ENCODE data around the gene STXBP6.

The STXBP6 gene

DNA sequence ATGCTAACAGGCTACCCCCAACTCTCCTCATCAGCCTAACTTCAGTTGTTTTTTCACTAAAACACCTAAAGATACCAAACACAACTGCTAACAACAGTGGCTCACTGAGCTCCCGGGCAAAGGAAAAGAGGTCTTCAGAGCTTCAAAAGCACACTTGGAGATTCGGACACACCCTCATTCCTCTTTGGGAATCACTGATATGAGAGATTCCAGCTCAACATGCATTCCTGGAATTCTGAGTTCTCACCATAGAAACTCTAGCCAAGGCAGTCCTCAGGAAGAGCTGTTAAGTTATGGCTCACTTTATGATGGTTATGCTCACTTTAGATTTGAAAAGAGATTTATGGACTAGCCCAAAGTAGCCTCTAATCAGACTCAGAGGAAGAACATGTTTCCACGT, 40.1 kb downstream of the STXBP6 start:
- Mint-ChIP-seq H3K36me3 (ENCODE audit: low read depth) (no peaks in the 10 kb centered on the region), H3K9me3 (no peaks in the 10 kb centered on the region), H3K4me1 (peaks cover 16% of the 10 kb centered on the region), H3K27me3 (ENCODE audit: low read depth) (no peaks in the 10 kb centered on the region), H3K4me3 (peak overlapping the region in 1 of 3 experiments; percentile 46), H3K27ac (peak overlapping the region; percentile 17 to 43 (median 27))
- TF ChIP-seq, protein P1, sequence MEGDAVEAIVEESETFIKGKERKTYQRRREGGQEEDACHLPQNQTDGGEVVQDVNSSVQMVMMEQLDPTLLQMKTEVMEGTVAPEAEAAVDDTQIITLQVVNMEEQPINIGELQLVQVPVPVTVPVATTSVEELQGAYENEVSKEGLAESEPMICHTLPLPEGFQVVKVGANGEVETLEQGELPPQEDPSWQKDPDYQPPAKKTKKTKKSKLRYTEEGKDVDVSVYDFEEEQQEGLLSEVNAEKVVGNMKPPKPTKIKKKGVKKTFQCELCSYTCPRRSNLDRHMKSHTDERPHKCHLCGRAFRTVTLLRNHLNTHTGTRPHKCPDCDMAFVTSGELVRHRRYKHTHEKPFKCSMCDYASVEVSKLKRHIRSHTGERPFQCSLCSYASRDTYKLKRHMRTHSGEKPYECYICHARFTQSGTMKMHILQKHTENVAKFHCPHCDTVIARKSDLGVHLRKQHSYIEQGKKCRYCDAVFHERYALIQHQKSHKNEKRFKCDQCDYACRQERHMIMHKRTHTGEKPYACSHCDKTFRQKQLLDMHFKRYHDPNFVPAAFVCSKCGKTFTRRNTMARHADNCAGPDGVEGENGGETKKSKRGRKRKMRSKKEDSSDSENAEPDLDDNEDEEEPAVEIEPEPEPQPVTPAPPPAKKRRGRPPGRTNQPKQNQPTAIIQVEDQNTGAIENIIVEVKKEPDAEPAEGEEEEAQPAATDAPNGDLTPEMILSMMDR (IDR thresholded peaks at IDR 0.05; ENCODE audit: unreplicated experiment in 3 of 3) = no peak

DNA sequence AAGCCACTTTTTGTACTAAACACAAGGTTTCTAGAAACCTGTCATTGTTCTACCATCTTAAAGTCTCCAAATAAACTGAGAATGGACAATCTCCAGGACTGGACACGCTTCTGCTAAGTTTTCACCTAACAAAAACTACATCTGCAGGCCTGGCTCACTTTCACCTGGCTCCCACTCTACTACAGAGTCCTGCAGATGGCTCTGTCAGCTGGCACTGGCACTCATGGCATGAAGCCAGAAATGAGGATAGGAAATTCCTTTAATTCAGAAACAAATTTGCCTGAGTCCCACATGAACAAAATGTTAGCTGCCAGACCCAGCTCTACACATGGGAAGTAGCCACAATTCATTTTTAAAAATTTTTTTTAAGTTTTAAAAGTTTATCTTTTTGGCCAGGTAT, 42.1 kb downstream of the STXBP6 start:
- Mint-ChIP-seq H3K4me1 (peaks cover 16% of the 10 kb centered on the region), H3K9me3 (no peaks in the 10 kb centered on the region), H3K36me3 (ENCODE audit: low read depth) (no peaks in the 10 kb centered on the region), H3K27me3 (ENCODE audit: low read depth) (no peaks in the 10 kb centered on the region), H3K27ac (no peak overlapping the region), H3K4me3 (no peak overlapping the region)
- TF ChIP-seq, protein P1 (IDR thresholded peaks at IDR 0.05; ENCODE audit: unreplicated experiment in 3 of 3) = no peak

DNA sequence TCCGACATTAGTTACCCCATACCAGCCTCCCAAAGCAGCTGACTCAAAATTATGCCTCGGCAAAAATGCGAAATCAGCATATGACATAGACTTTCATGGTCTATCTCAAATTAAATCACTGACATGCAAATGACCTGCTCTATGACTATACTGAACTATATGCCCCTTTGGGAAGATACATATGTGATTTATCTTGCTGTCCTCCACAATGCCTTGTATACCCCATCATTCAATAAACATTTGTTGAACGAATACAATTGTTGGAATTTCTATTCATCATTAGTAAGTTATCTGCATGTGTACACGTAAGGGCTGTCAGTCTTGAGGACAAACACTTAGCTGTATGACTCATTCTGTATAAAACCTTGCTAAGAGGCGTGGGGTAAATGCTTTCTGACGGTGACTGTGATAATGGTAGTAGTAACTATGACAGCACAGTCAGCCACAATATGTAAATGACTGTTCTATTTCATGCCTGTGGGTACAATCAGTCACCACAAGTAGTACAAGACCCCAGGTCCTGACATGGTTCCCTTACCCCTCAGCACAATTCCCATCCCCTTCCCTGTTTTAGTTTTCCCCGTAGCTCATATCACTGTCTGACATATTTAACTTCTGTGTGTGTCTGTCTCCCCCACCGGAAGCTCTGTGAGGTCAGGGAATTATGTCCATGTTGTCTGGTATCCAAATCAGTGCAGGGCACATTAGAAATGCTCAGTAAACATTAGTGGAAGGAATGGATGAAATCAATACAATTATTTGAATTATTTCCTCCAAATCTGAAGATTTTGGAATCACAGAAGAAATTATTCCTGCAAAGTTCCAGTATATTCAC, 42.8 kb downstream of the STXBP6 start:
- no peaks in the 10 kb centered on the region for H3K9me3 Mint-ChIP-seq
- H3K27ac Mint-ChIP-seq = peak overlapping the region in 1 of 3 experiments; percentile 9
- H3K4me1 Mint-ChIP-seq = peaks cover 16% of the 10 kb centered on the region
- no peaks in the 10 kb centered on the region for H3K27me3 Mint-ChIP-seq (ENCODE audit: low read depth)
- no peaks in the 10 kb centered on the region for H3K36me3 Mint-ChIP-seq (ENCODE audit: low read depth)
- no peak overlapping the region for H3K4me3 Mint-ChIP-seq
- TF ChIP-seq, protein P1 (IDR thresholded peaks at IDR 0.05; ENCODE audit: unreplicated experiment in 3 of 3) = no peak

DNA sequence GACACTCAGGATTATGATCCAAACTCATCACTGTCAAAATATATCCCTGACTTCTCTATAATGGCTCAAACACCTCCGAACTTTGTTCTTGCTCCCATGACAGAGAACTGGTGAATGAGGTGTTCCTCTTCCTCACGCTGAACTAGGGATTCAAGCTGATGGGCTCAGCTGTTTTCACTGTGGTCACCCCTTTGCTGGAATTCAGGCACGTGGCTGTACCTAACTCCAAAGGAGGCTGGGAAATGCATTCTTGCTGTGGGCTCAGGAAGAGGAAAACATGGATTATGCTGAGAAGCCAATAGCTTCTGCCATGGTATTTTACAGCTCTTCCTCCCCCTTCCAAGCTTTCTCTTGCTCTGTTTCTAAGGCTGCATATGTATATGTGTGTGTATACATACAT, 43.9 kb downstream of the STXBP6 start:
- H3K36me3 Mint-ChIP-seq (ENCODE audit: low read depth) = no peaks in the 10 kb centered on the region
- peaks cover 21% of the 10 kb centered on the region for H3K4me1 Mint-ChIP-seq
- TF ChIP-seq, protein P1 (IDR thresholded peaks at IDR 0.05; ENCODE audit: unreplicated experiment in 3 of 3) = no peak
- no peak overlapping the region for H3K27ac Mint-ChIP-seq
- H3K4me3 Mint-ChIP-seq = no peak overlapping the region
- H3K27me3 Mint-ChIP-seq (ENCODE audit: low read depth) = no peaks in the 10 kb centered on the region
- no peaks in the 10 kb centered on the region for H3K9me3 Mint-ChIP-seq

DNA sequence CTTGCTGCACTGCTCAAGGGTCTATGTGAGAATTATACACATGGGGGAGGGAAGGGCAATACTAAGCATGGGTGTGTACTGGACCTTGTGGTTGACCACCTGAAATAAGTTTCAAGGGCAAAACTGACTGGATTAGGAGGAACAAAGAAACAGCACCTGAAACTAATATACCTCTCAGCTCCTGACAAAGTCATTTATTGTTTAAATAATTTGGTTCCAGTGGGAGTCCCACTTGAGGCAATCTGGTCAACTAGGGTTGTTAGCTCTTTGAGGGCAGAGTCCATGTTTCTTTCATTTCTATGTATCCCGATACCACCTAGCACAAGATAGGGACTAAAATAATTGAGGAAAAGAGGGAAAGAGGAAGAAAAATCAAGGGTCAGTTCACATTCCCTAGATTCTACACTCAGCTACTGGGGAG, 45.5 kb downstream of the STXBP6 start:
- H3K9me3 Mint-ChIP-seq = peaks cover 4% of the 10 kb centered on the region
- no peaks in the 10 kb centered on the region for H3K27me3 Mint-ChIP-seq (ENCODE audit: low read depth)
- peaks cover 13% of the 10 kb centered on the region for H3K4me1 Mint-ChIP-seq
- H3K36me3 Mint-ChIP-seq (ENCODE audit: low read depth) = no peaks in the 10 kb centered on the region
- no peak overlapping the region for H3K4me3 Mint-ChIP-seq
- no peak overlapping the region for H3K27ac Mint-ChIP-seq
- TF ChIP-seq, protein P1 (IDR thresholded peaks at IDR 0.05; ENCODE audit: unreplicated experiment in 3 of 3) = no peak

DNA sequence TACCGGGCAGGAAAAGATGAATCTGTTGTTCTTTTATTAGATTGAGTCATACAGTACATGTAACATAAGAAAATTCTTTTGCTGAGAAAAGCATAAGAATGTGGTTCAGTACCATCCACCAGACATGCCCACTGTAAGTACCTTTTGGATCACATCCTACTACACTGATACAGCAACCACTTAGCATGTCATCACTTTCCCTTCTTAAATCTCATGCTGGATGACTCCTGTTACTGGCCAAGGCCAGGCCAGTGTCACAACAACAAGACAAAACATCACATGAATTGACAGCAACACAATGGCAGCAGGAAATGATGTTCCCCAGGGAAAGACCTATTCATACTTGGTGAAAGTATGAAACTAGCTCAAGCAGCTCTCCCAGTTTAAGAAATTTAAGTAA, 46.4 kb downstream of the STXBP6 start:
- Mint-ChIP-seq H3K27me3 (ENCODE audit: low read depth) (no peaks in the 10 kb centered on the region), H3K36me3 (ENCODE audit: low read depth) (no peaks in the 10 kb centered on the region), H3K9me3 (peaks cover 8% of the 10 kb centered on the region), H3K27ac (no peak overlapping the region), H3K4me1 (peaks cover 10% of the 10 kb centered on the region), H3K4me3 (no peak overlapping the region)
- TF ChIP-seq, protein P1 (IDR thresholded peaks at IDR 0.05; ENCODE audit: unreplicated experiment in 3 of 3) = no peak
